Subcutaneous abdominal adipose tissue (tissue), 5 donors: ENCODE data around the gene LMBRD1.

Source experiments
- H3K27ac ChIP-seq: one replicate; pipeline ENCODE4 v1.7.0; 2013; ENCODE audit warnings: low read depth, mild to moderate bottlenecking, inconsistent platforms, low read length, moderate library complexity
- H3K27me3 ChIP-seq, 5 donors: one replicate each; pipeline ENCODE4 v1.7.0; 2013; ENCODE audit warnings: low read length in 5 of 5, inconsistent platforms in 1 of 5; ENCODE audit not compliant: control insufficient read depth in 5 of 5, insufficient read depth in 4 of 5
- H3K36me3 ChIP-seq, 5 donors: one replicate each; pipeline ENCODE4 v1.7.0; 2013; ENCODE audit warnings: low read length in 5 of 5; ENCODE audit not compliant: control insufficient read depth in 5 of 5, insufficient read depth in 5 of 5
- H3K4me1 ChIP-seq, 5 donors: one replicate each; pipeline ENCODE4 v1.7.0; 2013; ENCODE audit warnings: low read length in 5 of 5, mild to moderate bottlenecking in 3 of 5, moderate library complexity in 1 of 5; ENCODE audit not compliant: control insufficient read depth in 5 of 5, insufficient read depth in 5 of 5
- H3K4me3 ChIP-seq, 5 donors: one replicate each; pipeline ENCODE4 v1.7.0; 2013; ENCODE audit warnings: low read length in 5 of 5, low read depth in 1 of 5
- H3K9ac ChIP-seq, 5 donors: one replicate each; pipeline ENCODE4 v1.7.0; 2013; ENCODE audit warnings: low read length in 5 of 5, mild to moderate bottlenecking in 4 of 5, moderate library complexity in 3 of 5
- H3K9me3 ChIP-seq, 5 donors: one replicate each; pipeline ENCODE4 v1.7.0; 2013; ENCODE audit warnings: low read length in 5 of 5; ENCODE audit not compliant: control insufficient read depth in 5 of 5
- donor health status: healthy.
- donor health status: healthy.
- donor health status: healthy.
- donor health status: healthy.
- donor health status: healthy.

The LMBRD1 gene

DNA sequence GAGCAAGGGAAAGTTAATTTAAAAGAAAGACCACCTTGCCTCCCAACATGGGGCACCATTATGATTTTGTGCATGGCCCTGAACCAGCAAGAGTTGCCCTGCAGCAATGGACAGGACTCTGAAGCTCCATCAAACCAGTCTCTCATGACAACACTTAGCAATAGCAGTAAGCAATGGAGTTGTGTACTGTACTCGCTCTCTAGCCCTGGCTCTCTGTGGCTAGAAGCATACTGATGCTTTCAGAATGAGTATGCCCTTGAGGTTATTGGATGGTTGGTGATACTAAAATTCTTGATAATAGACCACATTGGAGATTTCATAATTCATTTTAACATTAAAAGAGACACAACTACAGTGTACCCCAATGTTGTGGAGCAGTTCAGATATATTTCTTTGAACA, 23.2 kb upstream of the LMBRD1 start:
- Histone ChIP-seq H3K4me3 (no peak overlapping the region), H3K27ac (no peak overlapping the region), H3K9me3 (no peaks in the 10 kb centered on the region), H3K9ac (no peak overlapping the region), H3K36me3 (no peaks in the 10 kb centered on the region), H3K27me3 (no peaks in the 10 kb centered on the region), H3K4me1 (no peaks in the 10 kb centered on the region)

DNA sequence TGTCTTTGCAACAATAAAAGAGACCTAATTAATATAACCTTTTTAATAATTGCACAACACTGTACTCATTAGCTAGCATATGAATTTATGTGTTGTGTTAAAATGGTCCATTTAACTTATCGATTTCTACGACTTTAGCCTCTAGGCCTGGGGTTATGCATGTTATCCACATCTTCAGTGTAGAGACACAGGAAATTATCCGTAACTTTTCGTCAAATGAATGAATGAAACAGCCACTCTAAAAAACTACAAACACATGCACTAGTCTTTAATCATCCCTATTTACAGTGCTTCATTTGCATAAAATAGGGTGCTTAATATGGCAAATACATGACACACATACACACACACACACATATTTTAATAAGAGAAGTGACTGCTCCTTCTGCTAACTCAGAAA, 22.3 kb upstream of the LMBRD1 start:
- Histone ChIP-seq H3K9ac (no peak overlapping the region), H3K27ac (no peak overlapping the region), H3K36me3 (no peaks in the 10 kb centered on the region), H3K27me3 (no peaks in the 10 kb centered on the region), H3K4me1 (no peaks in the 10 kb centered on the region), H3K9me3 (no peaks in the 10 kb centered on the region), H3K4me3 (no peak overlapping the region)

DNA sequence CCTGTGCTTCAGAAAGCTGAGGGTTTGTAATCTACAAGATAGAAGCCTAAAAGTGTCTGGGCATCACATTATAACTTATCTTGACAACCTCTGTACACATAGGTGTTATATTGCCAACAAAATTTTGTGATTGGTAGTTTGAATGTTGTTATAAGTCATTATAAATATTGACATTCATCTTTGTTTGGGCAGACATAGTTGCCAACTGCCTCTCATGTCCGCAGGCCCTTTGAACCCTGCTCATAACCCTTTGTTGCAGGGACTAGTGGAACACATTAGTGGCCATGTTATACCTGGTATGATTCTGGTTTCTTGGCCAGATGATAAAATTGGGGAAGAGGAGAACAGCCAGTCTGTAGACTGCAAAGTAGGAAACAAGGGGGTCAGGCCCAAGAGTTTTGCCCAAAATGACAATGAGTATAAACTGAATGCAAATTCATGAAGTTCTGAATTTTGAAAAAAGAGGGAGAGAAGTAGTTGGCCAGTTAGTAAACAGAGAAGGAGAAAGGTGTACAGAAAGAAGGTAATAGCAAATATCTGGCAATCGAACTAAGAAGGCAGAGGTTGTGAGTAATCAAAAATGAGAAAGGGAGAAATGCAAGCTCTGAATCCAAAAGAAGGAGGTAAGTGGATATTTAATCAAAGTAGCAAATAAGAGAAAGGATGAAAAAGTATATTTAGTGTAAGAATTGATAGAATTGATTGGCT, 21.6 kb upstream of the LMBRD1 start:
- Histone ChIP-seq H3K9ac (no peak overlapping the region), H3K27me3 (no peaks in the 10 kb centered on the region), H3K27ac (no peak overlapping the region), H3K36me3 (no peaks in the 10 kb centered on the region), H3K4me3 (no peak overlapping the region), H3K9me3 (no peaks in the 10 kb centered on the region), H3K4me1 (no peaks in the 10 kb centered on the region)

DNA sequence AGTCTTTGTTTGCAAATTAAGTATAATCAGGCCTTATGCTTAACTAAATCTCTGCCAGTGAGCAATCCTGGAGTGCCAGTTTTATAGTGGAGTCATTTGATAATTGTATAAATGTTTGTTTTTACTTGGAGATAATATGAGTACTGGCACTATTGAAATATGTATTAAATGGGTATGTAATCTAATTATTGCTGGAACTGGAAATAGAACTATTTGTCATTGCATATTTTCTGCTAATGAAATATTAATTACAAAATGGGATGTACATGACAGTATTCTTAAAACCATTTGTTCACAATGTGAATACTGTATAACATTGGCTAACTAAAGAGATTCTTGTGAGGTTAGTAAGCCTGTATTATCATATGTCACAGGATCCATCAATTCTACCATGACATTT, 20.5 kb upstream of the LMBRD1 start:
- Histone ChIP-seq H3K9me3 (no peaks in the 10 kb centered on the region), H3K4me3 (no peak overlapping the region)

GRCh38 chr6:69816569-69816968, 19.8 kb upstream of the LMBRD1 start:
- H3K9me3 ChIP-seq, result no peaks in the 10 kb centered on the region
- no peak overlapping the region for H3K27ac ChIP-seq
- no peaks in the 10 kb centered on the region for H3K36me3 ChIP-seq
- no peaks in the 10 kb centered on the region for H3K4me1 ChIP-seq
- no peak overlapping the region for H3K9ac ChIP-seq
- no peaks in the 10 kb centered on the region for H3K27me3 ChIP-seq
- H3K4me3 ChIP-seq, result no peak overlapping the region

More for the DNA sequence above, 20.5 kb upstream of the LMBRD1 start:
- no peaks in the 10 kb centered on the region for H3K36me3 ChIP-seq
- no peak overlapping the region for H3K27ac ChIP-seq
- H3K27me3 ChIP-seq, result no peaks in the 10 kb centered on the region
- no peaks in the 10 kb centered on the region for H3K4me1 ChIP-seq
- no peak overlapping the region for H3K9ac ChIP-seq

GRCh38 chr6:69816026-69816425, 19.2 kb upstream of the LMBRD1 start:
- H3K9ac ChIP-seq, result no peak overlapping the region
- no peaks in the 10 kb centered on the region for H3K9me3 ChIP-seq
- H3K27me3 ChIP-seq, result no peaks in the 10 kb centered on the region
- H3K27ac ChIP-seq, result no peak overlapping the region
- no peaks in the 10 kb centered on the region for H3K36me3 ChIP-seq
- no peak overlapping the region for H3K4me3 ChIP-seq
- no peaks in the 10 kb centered on the region for H3K4me1 ChIP-seq

GRCh38 chr6:69813508-69813907, 16.7 kb upstream of the LMBRD1 start:
- Histone ChIP-seq H3K27ac (no peak overlapping the region), H3K36me3 (no peaks in the 10 kb centered on the region), H3K9me3 (no peaks in the 10 kb centered on the region), H3K4me1 (no peaks in the 10 kb centered on the region), H3K9ac (no peak overlapping the region), H3K4me3 (no peak overlapping the region), H3K27me3 (no peaks in the 10 kb centered on the region)

DNA sequence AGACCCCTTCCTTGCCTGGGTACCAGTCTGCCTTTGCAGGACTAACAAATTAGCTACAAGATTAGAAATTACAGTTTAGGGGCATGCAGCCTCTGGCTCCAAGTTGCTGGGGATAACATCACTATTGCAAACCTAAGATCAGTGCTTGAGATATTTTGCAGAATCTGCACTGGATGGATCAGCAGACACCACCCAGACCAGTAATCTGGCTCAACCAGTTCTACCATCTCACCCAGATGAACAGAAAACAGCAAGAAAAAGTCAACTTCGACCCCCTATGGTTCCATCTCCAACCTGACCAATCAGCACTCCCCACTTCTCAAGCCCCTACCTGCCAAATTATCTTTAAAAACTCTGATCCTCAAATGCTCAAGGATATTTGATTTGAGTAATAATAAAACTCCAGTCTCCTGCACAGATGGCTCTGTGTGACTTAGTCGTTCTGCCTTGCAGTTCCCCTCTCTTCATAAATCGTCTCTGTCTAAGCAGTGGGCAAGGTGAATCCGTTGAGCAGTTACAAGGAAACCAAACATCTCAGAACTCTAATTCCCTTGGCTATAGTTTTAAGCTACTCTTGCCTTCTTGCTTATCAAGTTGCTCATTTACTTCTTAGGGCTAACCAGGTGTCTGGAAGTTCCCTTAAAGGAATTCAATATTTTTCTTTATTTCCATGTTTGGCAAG, 16.1 kb upstream of the LMBRD1 start:
- no peak overlapping the region for H3K9ac ChIP-seq
- no peaks in the 10 kb centered on the region for H3K27me3 ChIP-seq
- H3K27ac ChIP-seq, result no peak overlapping the region
- H3K4me3 ChIP-seq, result no peak overlapping the region
- H3K9me3 ChIP-seq, result no peaks in the 10 kb centered on the region
- H3K36me3 ChIP-seq, result no peaks in the 10 kb centered on the region
- no peaks in the 10 kb centered on the region for H3K4me1 ChIP-seq

- Histone ChIP-seq H3K4me3 (no peak overlapping the region), H3K4me1 (no peaks in the 10 kb centered on the region), H3K27ac (no peak overlapping the region), H3K9ac (no peak overlapping the region), H3K27me3 (no peaks in the 10 kb centered on the region), H3K36me3 (no peaks in the 10 kb centered on the region), H3K9me3 (no peaks in the 10 kb centered on the region)
Measured at GRCh38 chr6:69802995-69803394, 6.2 kb upstream of the LMBRD1 start.

GRCh38 chr6:69801711-69802110, 4.9 kb upstream of the LMBRD1 start:
- Histone ChIP-seq H3K36me3 (no peaks in the 10 kb centered on the region), H3K27ac (no peak overlapping the region), H3K27me3 (no peaks in the 10 kb centered on the region), H3K4me3 (no peak overlapping the region), H3K9ac (no peak overlapping the region), H3K9me3 (no peaks in the 10 kb centered on the region), H3K4me1 (peaks cover 0 to 5% (median 4%) of the 10 kb centered on the region in 5 donors)
